Stromal cell of bone marrow (primary cell): ENCODE results near the gene PCP2.

Experiments
- DNase-seq: peaks from one replicate; pipeline ENCODE4 v3.0.0-alpha.2; 2012; ENCODE audit warnings: low read depth

The PCP2 gene

DNA sequence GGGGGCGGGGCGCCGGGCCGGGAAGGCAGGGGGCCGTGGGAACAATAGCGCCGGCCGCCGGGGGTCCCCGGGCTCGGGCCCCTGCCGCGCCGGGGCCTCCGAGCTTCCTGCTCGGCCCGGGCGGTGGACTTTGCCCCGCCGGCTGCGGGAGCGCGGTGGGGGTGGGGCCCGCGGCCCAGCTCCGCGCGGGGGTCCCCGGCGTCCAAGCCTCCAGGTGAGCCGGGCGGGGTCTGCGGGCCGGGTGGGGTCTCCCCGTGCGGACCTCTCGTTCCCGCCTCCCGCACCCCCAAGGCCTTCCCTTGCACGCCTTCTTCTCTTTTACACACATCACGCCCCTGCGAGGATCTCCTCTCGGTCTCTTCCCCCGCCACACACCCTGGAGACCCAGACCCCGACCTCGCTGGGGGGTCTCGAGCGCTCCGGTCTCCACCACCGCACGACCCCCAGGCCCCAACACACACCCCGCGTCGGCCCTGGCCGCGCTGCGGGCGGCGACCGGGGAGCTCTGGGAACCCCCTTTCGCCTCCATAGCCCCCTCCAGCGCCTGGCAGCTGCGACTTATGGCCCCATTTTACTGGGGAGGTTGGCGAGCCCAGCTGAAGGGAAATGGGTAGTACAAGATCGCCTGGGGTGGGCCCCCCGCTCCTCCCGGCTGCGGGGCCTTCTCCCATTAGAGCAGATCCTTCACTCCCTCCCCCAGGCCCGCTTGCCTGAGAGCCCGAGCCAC lies 37.1 kb downstream of the PCP2 start:
- DNase-seq, result no peak

DNA sequence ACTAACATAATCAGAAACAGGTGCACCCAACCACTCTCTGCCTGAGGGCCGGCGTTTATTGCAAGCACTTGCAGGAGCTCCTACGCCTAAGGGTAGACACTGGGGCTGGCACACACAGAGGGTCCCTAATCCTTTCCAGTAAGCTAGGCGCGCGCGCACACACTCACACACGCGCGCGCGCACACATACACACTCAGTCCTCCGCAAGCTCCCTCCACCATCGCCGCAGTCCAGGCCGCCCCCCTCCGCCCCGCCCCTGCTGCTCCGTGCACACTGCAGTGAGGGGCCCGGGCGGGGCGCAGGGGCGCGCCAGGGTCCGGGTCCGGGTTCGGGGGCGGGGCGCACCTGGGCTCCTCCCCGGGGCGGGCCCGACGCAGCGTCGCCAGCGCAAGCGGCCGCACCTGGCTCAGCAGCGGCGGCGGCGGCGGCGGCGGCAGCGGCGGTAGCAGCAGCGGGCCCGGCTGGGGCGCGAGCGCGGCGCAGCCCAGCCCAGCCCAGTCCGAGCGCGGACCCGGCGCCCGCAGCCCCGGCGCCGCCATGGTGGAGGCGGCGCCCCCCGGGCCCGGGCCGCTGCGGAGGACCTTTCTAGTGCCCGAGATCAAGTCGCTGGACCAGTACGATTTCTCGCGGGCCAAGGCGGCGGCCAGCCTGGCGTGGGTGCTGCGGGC lies 37.9 kb downstream of the PCP2 start, which contains the start of gene CAMSAP3:
TSS of gene CAMSAP3 (plus strand) at position 398 of the 668 bp plus-strand sequence. CDS start at position 538, 140 bp downstream.
- DNase-seq, result no peak

GRCh38 chr19:7590256-7590655 lies 43.3 kb downstream of the PCP2 start:
- DNase-seq, result no peak

DNA sequence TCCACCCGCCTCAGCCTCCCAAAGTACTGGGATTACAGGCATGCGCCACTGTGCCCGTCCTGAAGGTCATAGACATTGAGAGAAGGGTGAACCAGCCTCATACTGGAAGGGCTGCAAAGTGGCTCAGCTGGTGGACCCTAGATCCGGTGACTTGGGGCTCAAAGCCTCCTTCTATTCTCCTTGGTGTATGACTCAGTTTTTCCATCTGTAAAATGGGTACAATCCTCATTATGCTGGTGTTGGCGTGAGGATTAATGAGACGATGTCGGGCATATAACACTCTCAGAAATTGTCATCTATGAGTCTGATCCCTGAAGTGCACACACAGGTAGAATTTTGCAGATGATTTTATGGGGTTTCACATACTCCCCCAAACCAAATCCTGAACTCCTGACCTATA lies 43.7 kb downstream of the PCP2 start:
- no peak for DNase-seq

DNA sequence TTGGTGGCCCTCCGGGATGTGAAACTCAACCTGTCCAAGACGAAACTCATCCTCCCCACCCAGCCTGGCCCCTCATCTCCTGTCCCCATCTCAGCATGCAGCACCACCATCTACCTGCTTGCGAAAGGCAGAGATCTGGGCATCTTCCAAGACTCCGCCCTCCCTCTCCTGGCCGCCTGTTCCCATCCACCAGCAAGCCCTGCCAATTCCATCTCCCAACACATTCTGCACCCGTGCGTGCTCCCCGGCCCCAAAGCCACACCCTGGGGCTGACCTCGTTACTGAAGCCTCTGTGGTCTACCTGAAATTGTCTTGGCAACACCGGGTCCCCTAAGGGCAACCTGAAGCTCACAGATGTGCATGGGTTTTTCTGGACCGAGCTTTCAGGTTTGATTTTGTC lies 51.1 kb downstream of the PCP2 start:
- DNase-seq, result no peak
